PFSK-1 (cell line): ENCODE data around the gene ZBTB22.
A peak's percentile ranks its signal among the peaks of the same experiment; 100 is the strongest.

Experiments
- FOXP2 ChIP-seq: optimal IDR thresholded peaks from 2 replicates; pipeline ENCODE3; 2011; ENCODE audit warnings: borderline replicate concordance, control low read depth, inconsistent platforms; ENCODE audit not compliant: insufficient read depth; ENCODE audit errors: extremely low read length, extremely low read depth
- POLR2AphosphoS5 ChIP-seq: IDR thresholded peaks from 2 replicates; pipeline ENCODE4 v1.6.1; 2012; ENCODE audit warnings: low read depth, mild to moderate bottlenecking, control low read depth, low read length, moderate library complexity
- REST ChIP-seq, 2 experiments: IDR thresholded peaks; 2 replicates each; pipeline versions ENCODE4 v1.6.1 to v1.8.0; 2011 to 2012; ENCODE audit warnings: low read depth in 2 of 2, low read length in 2 of 2, control low read depth in 1 of 2, inconsistent platforms in 1 of 2, mild to moderate bottlenecking in 1 of 2, moderate library complexity in 1 of 2; ENCODE audit not compliant: insufficient read depth in 1 of 2
- SIN3A ChIP-seq: IDR thresholded peaks from 2 replicates; pipeline ENCODE4 v1.6.1; 2012; ENCODE audit warnings: mild to moderate bottlenecking, low read length, moderate library complexity, borderline replicate concordance; ENCODE audit not compliant: insufficient read depth
- TAF1 ChIP-seq: IDR thresholded peaks from 2 replicates; pipeline ENCODE4 v1.6.1; 2012; ENCODE audit warnings: low read length, control low read depth, borderline replicate concordance; ENCODE audit not compliant: insufficient read depth

ZBTB22 gene

GRCh38 chr6:33296797-33297405 lies 20.6 kb downstream of the ZBTB22 start:
- no peak for TF ChIP-seq POLR2AphosphoS5
- no peak for TF ChIP-seq REST (IDR thresholded peaks at IDR 0.05; ENCODE audit: insufficient read depth in 1 of 2, low read depth in 2 of 2, low read length in 2 of 2)
- TF ChIP-seq SIN3A, result no peak
- TF ChIP-seq TAF1, result no peak
- no peak for TF ChIP-seq FOXP2

GRCh38 chr6:33295621-33296369 lies 21.7 kb downstream of the ZBTB22 start:
- TF ChIP-seq FOXP2 (no peak), POLR2AphosphoS5 (no peak), SIN3A (no peak), REST (IDR thresholded peaks at IDR 0.05; ENCODE audit: insufficient read depth in 1 of 2, low read depth in 2 of 2, low read length in 2 of 2) (no peak), TAF1 (no peak)

DNA sequence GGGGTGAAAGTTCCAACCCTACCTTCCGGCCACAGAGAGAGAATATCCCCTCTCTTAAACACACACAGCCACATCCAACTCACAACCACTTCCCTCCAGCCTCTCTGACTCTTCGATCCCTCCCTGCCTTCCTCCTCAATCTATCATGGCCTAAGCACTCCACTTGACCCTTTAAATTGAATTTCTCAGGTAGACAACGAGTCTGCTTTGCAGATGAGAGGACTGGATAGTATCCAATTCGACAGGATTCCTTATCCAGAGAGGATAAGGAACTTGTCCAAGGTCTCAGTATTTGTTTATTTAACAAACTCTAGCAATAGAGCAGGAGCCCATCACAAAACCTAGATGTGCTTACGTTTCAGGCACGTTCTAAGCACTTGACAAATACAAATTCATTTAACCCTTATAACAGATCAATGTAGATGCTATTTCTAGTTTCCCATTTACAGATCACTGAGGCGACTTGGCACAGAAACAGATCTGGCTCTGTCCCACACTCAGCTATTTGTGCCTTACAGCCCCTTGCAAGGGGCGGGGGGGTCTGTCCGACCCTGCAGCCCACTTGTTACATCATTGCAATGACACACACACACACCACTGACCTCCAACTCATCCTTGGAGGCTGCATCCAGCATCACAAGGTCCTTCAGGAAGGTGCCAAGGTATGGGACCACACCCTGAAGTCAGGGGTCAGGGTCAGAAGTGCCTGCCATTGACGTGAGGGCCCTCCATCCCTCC lies 23.3 kb downstream of the ZBTB22 start:
- TF ChIP-seq REST (IDR thresholded peaks at IDR 0.05; ENCODE audit: insufficient read depth in 1 of 2, low read depth in 2 of 2, low read length in 2 of 2) (no peak), FOXP2 (no peak)

- TF ChIP-seq POLR2AphosphoS5, result peak; percentile 51
- no peak for TF ChIP-seq REST (IDR thresholded peaks at IDR 0.05; ENCODE audit: insufficient read depth in 1 of 2, low read depth in 2 of 2, low read length in 2 of 2)
- no peak for TF ChIP-seq TAF1
- no peak for TF ChIP-seq SIN3A
Measured at GRCh38 chr6:33292996-33293682, 24.4 kb downstream of the ZBTB22 start.
